Fibroblast of skin of abdomen (primary cell): Measurements from ENCODE around the gene EIF2B5.
A peak's percentile ranks its signal among the peaks of the same experiment; 100 is the strongest.
"Not testable (repeated sequence)": the region's sequence is repeated elsewhere in the genome, so short reads cannot be mapped to it uniquely, and the experiment has no call there.

Experiments used
- DNase-seq: peaks from one replicate; pipeline ENCODE4 v3.0.0-alpha.2; 2013

EIF2B5 gene

GRCh38 chr3:184148076-184148475, 12.9 kb downstream of the EIF2B5 start:
- no peak for DNase-seq

GRCh38 chr3:184149123-184149522, 14.0 kb downstream of the EIF2B5 start:
- no peak for DNase-seq

- DNase-seq, result not testable (repeated sequence)
Measured at GRCh38 chr3:184149770-184150169, 14.6 kb downstream of the EIF2B5 start.

GRCh38 chr3:184154885-184155643, 19.9 kb downstream of the EIF2B5 start, which contains the start of gene DVL3:
TSS of gene DVL3 (plus strand) at chr3:184155377. CDS start at chr3:184155636, 259 bp downstream.
- DNase-seq, result peak; percentile 62

- no peak for DNase-seq
Measured at GRCh38 chr3:184155644-184156521, 20.7 kb downstream of the EIF2B5 start.

- DNase-seq, result peak; percentile 66
Measured at GRCh38 chr3:184156522-184156955, 21.4 kb downstream of the EIF2B5 start.

- DNase-seq, result no peak
Measured at GRCh38 chr3:184157206-184157605, 22.0 kb downstream of the EIF2B5 start.

- no peak for DNase-seq
Measured at GRCh38 chr3:184158404-184158803, 23.2 kb downstream of the EIF2B5 start.

- peak; percentile 36 for DNase-seq
Measured at GRCh38 chr3:184160456-184160855, 25.3 kb downstream of the EIF2B5 start.

- DNase-seq, result not testable (repeated sequence)
Measured at GRCh38 chr3:184162571-184163070, 27.5 kb downstream of the EIF2B5 start.

- DNase-seq, result no peak
Measured at GRCh38 chr3:184164648-184165330, 29.6 kb downstream of the EIF2B5 start.

- no peak for DNase-seq
Measured at GRCh38 chr3:184165543-184165942, 30.4 kb downstream of the EIF2B5 start.

- no peak for DNase-seq
Measured at GRCh38 chr3:184166671-184167070, 31.5 kb downstream of the EIF2B5 start.

- DNase-seq, result no peak
Measured at GRCh38 chr3:184167786-184168185, 32.6 kb downstream of the EIF2B5 start.

GRCh38 chr3:184168363-184169120, 33.4 kb downstream of the EIF2B5 start:
- DNase-seq, result peak; percentile 66

GRCh38 chr3:184169896-184170875, 35.0 kb downstream of the EIF2B5 start:
- no peak for DNase-seq

- DNase-seq, result peak; percentile 57
Measured at GRCh38 chr3:184171562-184171961, 36.4 kb downstream of the EIF2B5 start.

GRCh38 chr3:184172681-184173373, 37.7 kb downstream of the EIF2B5 start:
- DNase-seq, result peak; percentile 80

GRCh38 chr3:184173374-184173722, 38.2 kb downstream of the EIF2B5 start:
- DNase-seq, result no peak

GRCh38 chr3:184174284-184174645, 39.1 kb downstream of the EIF2B5 start:
- no peak for DNase-seq
